ENCODE measurements around the gene NT5C2.

- TF ChIP-seq CTCF (IDR thresholded peaks at IDR 0.05) (no peak), EZH2 (IDR thresholded peaks at IDR 0.05; ENCODE audit: borderline replicate concordance, insufficient read depth, low read depth, low read length, poor library complexity, severe bottlenecking) (no peak)
Measured at GRCh38 chr10:103102195-103102594, 90.9 kb downstream of the NT5C2 start.

Data from B cell (primary cell).